IMR-90 (cell line): Measurements from ENCODE around the gene AHCYL2. TPM values are rescaled to one million over a fixed set of nuclear protein-coding genes. Genes with fewer than 3 reads are reported as not detected.
A peak's percentile ranks its signal among the peaks of the same experiment; 100 is the strongest.

Experiments
- ATAC-seq: fragments of 200-7000 bp; cut with Tn5 transposase; 2 replicates; pipeline ENCODE4 v1.9.1; 2020; ENCODE audit warnings: low read depth, mild to moderate bottlenecking, moderate library complexity
- BruUV-seq: library from RNA; stranded (reverse); fragments of 400-500 nt; replicated peaks from 2 replicates; lab custom pipeline; 2021; lab: Mats Ljungman, UMichigan
- CTCF ChIA-PET: fragments of 300-600 bp; formaldehyde crosslinking; extraction: SDS; loops from one replicate; lab custom pipeline; 2021; ENCODE audit warnings: antibody characterized with exemption; lab: Yijun Ruan, JAX
- POLR2A ChIA-PET: fragments of 300-600 bp; sonication (Branson Sonifier 250); formaldehyde crosslinking; loops from one replicate; lab custom pipeline; 2022; ENCODE audit warnings: antibody characterized with exemption; ENCODE audit not compliant: unreplicated experiment; lab: Charles Lee
- DNase-seq: peaks from one replicate; pipeline ENCODE4 v3.0.0; 2013
- H2AFZ ChIP-seq: replicated peaks from 2 replicates; pipeline ENCODE3; 2013; ENCODE audit warnings: low read length, mild to moderate bottlenecking; ENCODE audit not compliant: poor library complexity
- H2AK5ac ChIP-seq: 2 replicates; pipeline ENCODE4 v1.6.1; 2013; ENCODE audit warnings: low read depth, low read length, inconsistent platforms
- H2AK9ac ChIP-seq: replicated peaks from 2 replicates; pipeline ENCODE3; 2013; ENCODE audit warnings: mild to moderate bottlenecking, low read depth, low read length, moderate library complexity; ENCODE audit not compliant: poor library complexity
- H2BK120ac ChIP-seq: 2 replicates; pipeline ENCODE4 v1.6.1; 2013; ENCODE audit warnings: low read depth, low read length, inconsistent platforms
- H2BK15ac ChIP-seq: 3 replicates; pipeline ENCODE4 v1.6.1; 2013; ENCODE audit warnings: low read depth, low read length, inconsistent platforms
- H2BK20ac ChIP-seq: 2 replicates; pipeline ENCODE4 v1.6.1; 2013; ENCODE audit warnings: low read depth, mild to moderate bottlenecking, inconsistent platforms, low read length, moderate library complexity
- H2BK5ac ChIP-seq: 2 replicates; pipeline ENCODE4 v1.6.1; 2013; ENCODE audit warnings: mild to moderate bottlenecking, low read depth, low read length, inconsistent platforms; ENCODE audit not compliant: poor library complexity, severe bottlenecking
- H3K14ac ChIP-seq: replicated peaks from 2 replicates; pipeline ENCODE4 v1.6.1; 2013; ENCODE audit warnings: low read depth, low read length, inconsistent platforms
- H3K18ac ChIP-seq: 2 replicates; pipeline ENCODE4 v1.6.1; 2013; ENCODE audit warnings: low read depth, low read length, control low read depth
- H3K23ac ChIP-seq: 2 replicates; pipeline ENCODE4 v1.6.1; 2013; ENCODE audit warnings: low read depth, low read length, inconsistent platforms
- H3K27ac ChIP-seq: 2 replicates; pipeline ENCODE4 v1.5.1; 2013; ENCODE audit warnings: mild to moderate bottlenecking, control low read depth, low read length; ENCODE audit not compliant: insufficient read depth
- H3K27me3 ChIP-seq: 2 replicates; pipeline ENCODE4 v1.6.1; 2013; ENCODE audit warnings: low read length; ENCODE audit not compliant: control insufficient read depth, insufficient read depth
- H3K36me3 ChIP-seq: 2 replicates; pipeline ENCODE4 v1.6.1; 2013; ENCODE audit warnings: low read length, mixed read lengths; ENCODE audit not compliant: control insufficient read depth, insufficient read depth
- H3K4ac ChIP-seq: 2 replicates; pipeline ENCODE4 v1.6.1; 2013; ENCODE audit warnings: low read depth, low read length, inconsistent platforms
- H3K4me1 ChIP-seq: 2 replicates; pipeline ENCODE4 v1.6.1; 2013; ENCODE audit warnings: low read length, mixed read lengths; ENCODE audit not compliant: control insufficient read depth, insufficient read depth
- H3K4me2 ChIP-seq: 2 replicates; pipeline ENCODE4 v1.6.1; 2013; ENCODE audit warnings: low read depth, mild to moderate bottlenecking, control low read depth, low read length, moderate library complexity
- H3K4me3 ChIP-seq: 2 replicates; pipeline ENCODE4 v1.5.1; 2013; ENCODE audit warnings: low read depth, mild to moderate bottlenecking, control low read depth, low read length, moderate library complexity; ENCODE audit not compliant: insufficient read depth
- H3K56ac ChIP-seq: 2 replicates; pipeline ENCODE4 v1.6.1; 2013; ENCODE audit warnings: low read length, inconsistent platforms; ENCODE audit not compliant: insufficient read depth; ENCODE audit errors: extremely low read depth
- H3K79me1 ChIP-seq, 2 experiments: 2 replicates each; pipeline ENCODE4 v1.6.1; 2013; ENCODE audit warnings: low read length in 2 of 2, inconsistent platforms in 1 of 2, low read depth in 1 of 2
- H3K9ac ChIP-seq: 2 replicates; pipeline ENCODE4 v1.6.1; 2013; ENCODE audit warnings: low read depth, low read length, control low read depth
- H3K9me1 ChIP-seq: 2 replicates; pipeline ENCODE4 v1.6.1; 2013; ENCODE audit warnings: low read length, inconsistent platforms; ENCODE audit not compliant: insufficient read depth
- H3K9me3 ChIP-seq: 2 replicates; pipeline ENCODE4 v1.6.1; 2013; ENCODE audit warnings: low read length; ENCODE audit not compliant: control insufficient read depth, insufficient read depth
- H4K20me1 ChIP-seq: 2 replicates; pipeline ENCODE4 v1.6.1; 2013; ENCODE audit warnings: low read length, inconsistent platforms; ENCODE audit not compliant: insufficient read depth
- H4K5ac ChIP-seq: 2 replicates; pipeline ENCODE4 v1.6.1; 2013; ENCODE audit warnings: mild to moderate bottlenecking, low read depth, low read length, control low read depth
- H4K8ac ChIP-seq, 2 experiments: 2 replicates each; pipeline ENCODE4 v1.6.1; 2013; ENCODE audit warnings: low read depth in 2 of 2, low read length in 2 of 2, control low read depth in 1 of 2, inconsistent platforms in 1 of 2
- H4K91ac ChIP-seq: 2 replicates; pipeline ENCODE4 v1.6.1; 2013; ENCODE audit warnings: low read depth, low read length, inconsistent platforms; ENCODE audit not compliant: insufficient read depth
- CHD1 ChIP-seq: IDR thresholded peaks from 2 replicates; pipeline ENCODE4 v1.6.1; 2012; ENCODE audit warnings: low read depth, low read length, improper control_type of control experiment
- FOS ChIP-seq: fragments of 150-350 bp; IDR thresholded peaks from 2 replicates; pipeline ENCODE4 v1.6.1; 2016; ENCODE audit warnings: low read depth, low read length
- MAFK ChIP-seq: IDR thresholded peaks from 2 replicates; pipeline ENCODE4 v1.6.1; 2012; ENCODE audit warnings: low read depth, low read length, improper control_type of control experiment
- MXI1 ChIP-seq: IDR thresholded peaks from 2 replicates; pipeline ENCODE4 v1.6.1; 2012; ENCODE audit warnings: low read depth, mild to moderate bottlenecking, low read length, moderate library complexity, borderline replicate concordance
- NFE2L2 ChIP-seq: fragments of 150-350 bp; IDR thresholded peaks from 2 replicates; pipeline ENCODE4 v1.6.1; 2016; ENCODE audit warnings: low read depth, mild to moderate bottlenecking, low read length
- POLR2A ChIP-seq: IDR thresholded peaks from 2 replicates; pipeline ENCODE4 v1.6.1; 2012; ENCODE audit warnings: mild to moderate bottlenecking, low read depth, low read length
- RAD21 ChIP-seq: IDR thresholded peaks from 2 replicates; pipeline ENCODE4 v1.6.1; 2012; ENCODE audit warnings: low read length, improper control_type of control experiment
- RCOR1 ChIP-seq: IDR thresholded peaks from 2 replicates; pipeline ENCODE4 v1.6.1; 2012; ENCODE audit warnings: mild to moderate bottlenecking, low read length, improper control_type of control experiment; ENCODE audit not compliant: insufficient replicate concordance
- RFX5 ChIP-seq: IDR thresholded peaks from 2 replicates; pipeline ENCODE4 v1.8.0; 2012; ENCODE audit warnings: low read depth, mild to moderate bottlenecking, low read length, moderate library complexity
- SMC3 ChIP-seq: fragments of 150-350 bp; IDR thresholded peaks from 2 replicates; pipeline ENCODE4 v1.6.1; 2016; ENCODE audit warnings: low read depth, mild to moderate bottlenecking, antibody characterized with exemption, low read length, moderate library complexity
- USF2 ChIP-seq: fragments of 150-350 bp; IDR thresholded peaks from 2 replicates; pipeline ENCODE4 v1.6.1; 2017; ENCODE audit warnings: mild to moderate bottlenecking, antibody characterized with exemption, low read length, low read depth
- WGBS, 2 experiments: methylation state at CpG; one replicate each; pipeline versions ENCODE4 v1.1.5 to v1.1.7; 2013; ENCODE audit warnings: missing lambda C conversion rate in 2 of 2; ENCODE audit not compliant: insufficient read length in 1 of 2; ENCODE audit errors: extremely low coverage in 2 of 2; 5-methylcytosine and 5-hydroxymethylcytosine counted together
- dilution Hi-C: fragments of 300-500 bp; cut with HindIII; formaldehyde crosslinking; loops from one replicate; pipeline ENCODE4 v1.14.3; 2018; ENCODE audit warnings: low sequenced_read_pairs; ENCODE audit not compliant: unreplicated experiment
- in situ Hi-C: fragments of 300-500 bp; cut with MboI; formaldehyde crosslinking; loops from 3 replicates; pipeline ENCODE4 v1.14.3; 2019; ENCODE audit warnings: low sequenced_read_pairs, inconsistent platforms, mixed read lengths
- intact Hi-C: fragments of 100-400 bp; cut with micrococcal nuclease; formaldehyde crosslinking; loops from 2 replicates; pipeline ENCODE4 v1.10.0; 2022
- polyA plus RNA-seq, 3 experiments: library from polyadenylated mRNA; depleted of rRNA; stranded (reverse); fragments of >200 nt; gene quantifications; 2 replicates each; pipeline ENCODE4 v1.2.3, GENCODE V29; 2012; ENCODE audit warnings: low replicate concordance in 1 of 3
- total RNA-seq: library from RNA; depleted of rRNA; stranded (reverse); fragments of >200 nt; gene quantifications from 2 replicates; pipeline ENCODE4 v1.2.3, GENCODE V29; 2012
- TF ChIP-seq, protein P1 (sequence below): fragments of 150-350 bp; IDR thresholded peaks from 2 replicates; pipeline ENCODE4 v1.6.1; 2016; ENCODE audit warnings: low read depth, mild to moderate bottlenecking, low read length, moderate library complexity, borderline replicate concordance
- TF ChIP-seq, protein P2 (sequence below): conservative IDR thresholded peaks from 2 replicates; pipeline ENCODE4 v1.5.1; 2012; ENCODE audit warnings: mild to moderate bottlenecking, low read depth, low read length, improper control_type of control experiment

The AHCYL2 gene
- total and polyA plus RNA-seq, 2 of the 4 experiments (the other 2 are of a cell fraction): 5.7 to 7.6 TPM

DNA sequence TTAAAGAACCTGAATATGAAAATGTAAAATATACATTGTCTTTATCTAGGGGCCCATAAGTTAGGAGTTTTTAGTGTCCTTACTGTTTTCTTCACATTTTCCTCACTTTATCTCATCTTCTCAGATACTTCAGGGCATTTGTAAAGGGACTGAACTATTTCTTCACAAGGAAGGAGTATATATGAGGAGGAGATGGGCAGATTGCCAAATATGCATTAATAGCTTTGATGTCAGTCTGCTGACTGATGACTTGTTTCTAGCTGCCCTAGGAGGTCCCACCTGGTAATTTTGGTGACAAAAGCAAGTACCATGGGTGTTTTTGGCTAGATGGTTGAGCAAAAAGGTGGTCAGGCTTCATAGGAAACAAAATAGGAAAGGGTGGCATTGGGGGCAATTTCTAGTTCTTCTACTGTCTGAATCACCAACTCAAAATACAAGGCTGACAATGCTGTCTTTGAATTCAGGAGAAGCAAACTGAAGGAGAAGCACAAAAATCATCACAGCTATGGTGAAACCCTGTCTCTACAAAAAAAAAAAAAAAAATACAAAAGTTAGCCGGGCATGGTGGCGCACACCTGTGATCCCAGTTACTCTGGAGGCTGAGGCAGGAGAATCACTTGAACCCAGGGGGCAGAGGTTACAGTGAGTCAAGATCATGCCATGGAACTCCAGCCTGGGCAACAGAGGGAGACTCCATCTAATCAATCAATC is 199.0 kb downstream of the AHCYL2 start:
- ChIA-PET POLR2A (no interaction called here), CTCF (no interaction called here)
- H3K9me3 ChIP-seq: no peaks in the 10 kb centered on the region
- no peak overlapping the region for H3K9ac ChIP-seq
- H3K27ac ChIP-seq: no peak overlapping the region
- no peaks in the 10 kb centered on the region for H3K4me1 ChIP-seq
- no peak overlapping the region for H2AFZ ChIP-seq
- H3K56ac ChIP-seq: no peak overlapping the region
- no peak overlapping the region for H3K4me2 ChIP-seq
- dilution Hi-C loops (no loop called here), in situ Hi-C loops (no loop called here), intact Hi-C loops (no loop called here)
- no TSS peak for BruUV-seq
- H3K14ac ChIP-seq: no peak overlapping the region
- no peaks in the 10 kb centered on the region for H3K9me1 ChIP-seq
- no peak overlapping the region for H4K5ac ChIP-seq
- no peak overlapping the region for H4K91ac ChIP-seq
- no peak overlapping the region for H2BK5ac ChIP-seq
- H3K4ac ChIP-seq: no peak overlapping the region
- H2BK120ac ChIP-seq: no peak overlapping the region
- no peak overlapping the region for H2BK20ac ChIP-seq
- peaks cover 1% of the 10 kb centered on the region; the same call in 1 of the 2 replicates for H3K36me3 ChIP-seq
- no peaks in the 10 kb centered on the region for H4K20me1 ChIP-seq
- H2AK5ac ChIP-seq: no peak overlapping the region
- H3K18ac ChIP-seq: no peak overlapping the region
- no peak for ATAC-seq
- peak; percentile 25 for DNase-seq
- H3K23ac ChIP-seq: no peak overlapping the region
- H2BK15ac ChIP-seq: no peak overlapping the region
- H2AK9ac ChIP-seq: no peak overlapping the region
- TF ChIP-seq RAD21: no peak
- TF ChIP-seq MXI1: no peak
- no peak for TF ChIP-seq SMC3
- no peak for TF ChIP-seq MAFK
- no peak for TF ChIP-seq RFX5
- TF ChIP-seq, protein P1, sequence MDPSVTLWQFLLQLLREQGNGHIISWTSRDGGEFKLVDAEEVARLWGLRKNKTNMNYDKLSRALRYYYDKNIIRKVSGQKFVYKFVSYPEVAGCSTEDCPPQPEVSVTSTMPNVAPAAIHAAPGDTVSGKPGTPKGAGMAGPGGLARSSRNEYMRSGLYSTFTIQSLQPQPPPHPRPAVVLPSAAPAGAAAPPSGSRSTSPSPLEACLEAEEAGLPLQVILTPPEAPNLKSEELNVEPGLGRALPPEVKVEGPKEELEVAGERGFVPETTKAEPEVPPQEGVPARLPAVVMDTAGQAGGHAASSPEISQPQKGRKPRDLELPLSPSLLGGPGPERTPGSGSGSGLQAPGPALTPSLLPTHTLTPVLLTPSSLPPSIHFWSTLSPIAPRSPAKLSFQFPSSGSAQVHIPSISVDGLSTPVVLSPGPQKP: no peak
- no peak for TF ChIP-seq RCOR1
- no peak for TF ChIP-seq FOS
- TF ChIP-seq USF2: no peak
- no peak for TF ChIP-seq CHD1
- TF ChIP-seq, protein P2, sequence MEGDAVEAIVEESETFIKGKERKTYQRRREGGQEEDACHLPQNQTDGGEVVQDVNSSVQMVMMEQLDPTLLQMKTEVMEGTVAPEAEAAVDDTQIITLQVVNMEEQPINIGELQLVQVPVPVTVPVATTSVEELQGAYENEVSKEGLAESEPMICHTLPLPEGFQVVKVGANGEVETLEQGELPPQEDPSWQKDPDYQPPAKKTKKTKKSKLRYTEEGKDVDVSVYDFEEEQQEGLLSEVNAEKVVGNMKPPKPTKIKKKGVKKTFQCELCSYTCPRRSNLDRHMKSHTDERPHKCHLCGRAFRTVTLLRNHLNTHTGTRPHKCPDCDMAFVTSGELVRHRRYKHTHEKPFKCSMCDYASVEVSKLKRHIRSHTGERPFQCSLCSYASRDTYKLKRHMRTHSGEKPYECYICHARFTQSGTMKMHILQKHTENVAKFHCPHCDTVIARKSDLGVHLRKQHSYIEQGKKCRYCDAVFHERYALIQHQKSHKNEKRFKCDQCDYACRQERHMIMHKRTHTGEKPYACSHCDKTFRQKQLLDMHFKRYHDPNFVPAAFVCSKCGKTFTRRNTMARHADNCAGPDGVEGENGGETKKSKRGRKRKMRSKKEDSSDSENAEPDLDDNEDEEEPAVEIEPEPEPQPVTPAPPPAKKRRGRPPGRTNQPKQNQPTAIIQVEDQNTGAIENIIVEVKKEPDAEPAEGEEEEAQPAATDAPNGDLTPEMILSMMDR: no peak
- no peak for TF ChIP-seq NFE2L2
- no peak for TF ChIP-seq POLR2A
- H4K8ac ChIP-seq: no peak overlapping the region
- WGBS, 2 experiments: no CpG with 5 or more reads among the region's 2 CpGs
- H3K27me3 ChIP-seq: no peaks in the 10 kb centered on the region; the same call in 1 of the 2 replicates
- H3K79me1 ChIP-seq: no peaks in the 10 kb centered on the region
- H3K4me3 ChIP-seq: no peak overlapping the region
